Large intestine (tissue), 3 donors: ENCODE measurements around the gene CFAP65. TPM values are rescaled to one million over a fixed set of nuclear protein-coding genes. Genes with fewer than 3 reads are reported as not detected.

ENCODE experiments used
- DNase-seq, 2 donors: peaks; one replicate each; pipeline versions ENCODE4 v3.0.0 to v3.0.0-alpha.2; 2013
- H3K27ac ChIP-seq: one replicate; pipeline ENCODE4 v1.5.1; 2013; ENCODE audit warnings: low read length
- H3K27me3 ChIP-seq: 2 replicates; pipeline ENCODE4 v1.6.1; 2013; ENCODE audit warnings: low read length; ENCODE audit not compliant: control insufficient read depth, insufficient read depth
- H3K36me3 ChIP-seq: 2 replicates; pipeline ENCODE4 v1.6.1; 2013; ENCODE audit warnings: low read length; ENCODE audit not compliant: control insufficient read depth, insufficient read depth
- H3K4me1 ChIP-seq: one replicate; pipeline ENCODE4 v1.6.1; 2013; ENCODE audit warnings: low read length; ENCODE audit not compliant: control insufficient read depth, insufficient read depth
- H3K4me3 ChIP-seq: one replicate; pipeline ENCODE4 v1.5.1; 2013; ENCODE audit warnings: low read length
- H3K9me3 ChIP-seq: one replicate; pipeline ENCODE4 v1.6.1; 2013; ENCODE audit warnings: mild to moderate bottlenecking, low read depth, low read length, moderate library complexity; ENCODE audit not compliant: control insufficient read depth
- WGBS: methylation state at CpG from one replicate; pipeline ENCODE4 v1.1.5; 2013; ENCODE audit warnings: low lambda C conversion rate; ENCODE audit not compliant: insufficient coverage; 5-methylcytosine and 5-hydroxymethylcytosine counted together
- polyA plus RNA-seq: library from polyadenylated mRNA; unstranded; fragments of 120-200 nt; gene quantifications from one replicate; pipeline ENCODE4 v1.2.1, GENCODE V29; 2013

CFAP65 gene
- polyA plus RNA-seq, 1 donor = 3.4 TPM

DNA sequence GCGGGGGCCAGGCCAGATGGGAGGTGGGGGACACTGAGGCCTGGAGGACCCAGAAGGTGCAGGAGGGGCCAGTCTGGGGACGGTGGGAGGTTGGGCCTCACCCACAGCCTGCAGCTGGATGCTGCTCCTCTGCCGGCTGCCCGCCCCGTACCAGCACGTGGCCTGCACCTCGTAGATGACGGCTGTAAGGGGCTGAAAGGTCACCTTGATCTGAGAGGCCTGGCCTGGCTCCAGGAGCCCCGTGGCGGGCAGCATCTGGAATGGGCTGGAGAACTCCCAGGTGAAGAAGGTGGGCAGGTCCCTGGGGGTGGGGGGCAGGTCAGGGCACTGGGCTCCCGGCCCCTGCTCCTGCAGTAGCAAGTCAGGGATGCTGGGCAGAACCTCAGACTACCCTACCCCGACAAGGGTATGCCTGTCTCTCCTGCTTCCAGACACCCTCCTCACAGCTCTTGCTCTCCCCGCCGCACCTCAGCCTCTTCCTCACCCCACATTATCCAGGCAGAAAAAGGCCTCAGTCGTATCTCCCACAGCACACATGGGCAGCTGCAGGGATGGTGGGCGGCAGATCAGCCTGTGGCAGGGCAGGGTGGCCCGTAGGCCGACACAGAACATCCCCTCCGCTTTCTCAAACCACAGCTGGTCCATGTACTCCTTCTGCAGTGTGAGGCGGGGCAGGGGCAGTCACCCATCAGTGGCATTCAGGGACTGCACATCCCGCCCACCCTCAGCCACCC, 10.1 kb downstream of the CFAP65 start:
- H3K27me3 ChIP-seq = peaks cover 6% of the 10 kb centered on the region
- no peaks in the 10 kb centered on the region for H3K4me1 ChIP-seq
- DNase-seq = no peak
- WGBS = no CpG with 5 or more reads among the region's 21 CpGs
- no peak overlapping the region for H3K27ac ChIP-seq
- no peaks in the 10 kb centered on the region for H3K36me3 ChIP-seq
- H3K4me3 ChIP-seq = no peak overlapping the region
- no peaks in the 10 kb centered on the region for H3K9me3 ChIP-seq

DNA sequence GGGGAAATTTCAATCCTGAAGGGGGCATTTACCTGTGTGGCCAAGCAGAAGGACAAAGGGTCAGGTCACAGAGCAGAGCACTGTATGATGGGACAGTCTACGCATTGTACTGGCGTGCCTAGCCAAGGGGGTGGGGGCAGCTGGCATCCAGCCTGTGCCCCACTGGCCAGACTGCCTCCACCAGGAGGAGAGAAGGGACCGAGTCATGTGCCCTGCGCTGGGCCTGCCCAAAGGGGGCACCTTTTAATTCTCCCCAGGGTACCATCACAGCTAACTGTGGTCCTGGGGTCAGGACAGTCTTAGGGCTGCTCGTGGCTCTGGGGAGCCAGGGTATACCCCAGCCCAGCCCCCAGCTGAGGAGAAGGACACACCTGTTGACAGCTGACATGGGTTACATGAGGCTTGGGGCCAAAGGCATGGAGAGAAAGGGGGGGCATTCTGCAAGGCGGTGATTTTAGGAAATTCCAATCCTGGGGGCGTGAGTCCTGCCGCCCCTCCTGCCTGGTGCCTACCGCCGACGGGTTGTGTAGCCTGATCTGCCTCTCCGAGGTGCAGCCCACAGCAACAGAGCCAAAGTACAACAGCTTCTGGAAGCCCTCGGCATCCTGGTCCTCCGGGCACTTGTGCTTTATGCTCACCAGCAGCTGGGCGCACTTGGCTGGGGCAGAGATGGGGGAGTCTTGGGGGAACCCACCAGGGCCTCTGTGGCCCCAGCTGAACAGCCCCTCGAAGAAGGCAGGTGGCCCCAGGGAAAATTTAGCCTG, 11.0 kb downstream of the CFAP65 start:
- Histone ChIP-seq H3K27me3 (peaks cover 6% of the 10 kb centered on the region), H3K4me3 (no peak overlapping the region), H3K9me3 (no peaks in the 10 kb centered on the region), H3K4me1 (no peaks in the 10 kb centered on the region), H3K36me3 (no peaks in the 10 kb centered on the region), H3K27ac (no peak overlapping the region)
- no CpG with 5 or more reads among the region's 16 CpGs for WGBS
- DNase-seq = no peak

DNA sequence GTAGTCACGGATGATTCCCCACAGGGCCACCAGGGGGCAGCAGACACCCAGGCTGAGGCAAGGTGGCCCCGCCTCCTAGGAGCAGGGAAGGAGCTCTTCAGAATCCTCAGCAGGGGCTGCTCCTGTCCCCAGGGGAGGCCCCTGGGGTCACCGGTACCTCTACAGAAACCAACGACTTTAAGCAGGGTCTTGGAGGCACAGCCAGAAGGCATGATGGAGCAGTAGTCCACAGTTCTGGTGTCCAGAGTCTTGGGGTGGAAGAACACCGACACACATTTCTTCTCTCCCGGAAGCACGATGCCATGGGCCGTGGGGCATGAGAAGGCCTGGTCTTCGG, 11.5 kb downstream of the CFAP65 start:
- no peaks in the 10 kb centered on the region for H3K36me3 ChIP-seq
- H3K27me3 ChIP-seq = peaks cover 6% of the 10 kb centered on the region
- peak; percentile 58 to 76 for DNase-seq
- no peaks in the 10 kb centered on the region for H3K9me3 ChIP-seq
- H3K27ac ChIP-seq = no peak overlapping the region
- no peaks in the 10 kb centered on the region for H3K4me1 ChIP-seq
- no peak overlapping the region for H3K4me3 ChIP-seq
- no CpG with 5 or more reads among the region's 9 CpGs for WGBS

DNA sequence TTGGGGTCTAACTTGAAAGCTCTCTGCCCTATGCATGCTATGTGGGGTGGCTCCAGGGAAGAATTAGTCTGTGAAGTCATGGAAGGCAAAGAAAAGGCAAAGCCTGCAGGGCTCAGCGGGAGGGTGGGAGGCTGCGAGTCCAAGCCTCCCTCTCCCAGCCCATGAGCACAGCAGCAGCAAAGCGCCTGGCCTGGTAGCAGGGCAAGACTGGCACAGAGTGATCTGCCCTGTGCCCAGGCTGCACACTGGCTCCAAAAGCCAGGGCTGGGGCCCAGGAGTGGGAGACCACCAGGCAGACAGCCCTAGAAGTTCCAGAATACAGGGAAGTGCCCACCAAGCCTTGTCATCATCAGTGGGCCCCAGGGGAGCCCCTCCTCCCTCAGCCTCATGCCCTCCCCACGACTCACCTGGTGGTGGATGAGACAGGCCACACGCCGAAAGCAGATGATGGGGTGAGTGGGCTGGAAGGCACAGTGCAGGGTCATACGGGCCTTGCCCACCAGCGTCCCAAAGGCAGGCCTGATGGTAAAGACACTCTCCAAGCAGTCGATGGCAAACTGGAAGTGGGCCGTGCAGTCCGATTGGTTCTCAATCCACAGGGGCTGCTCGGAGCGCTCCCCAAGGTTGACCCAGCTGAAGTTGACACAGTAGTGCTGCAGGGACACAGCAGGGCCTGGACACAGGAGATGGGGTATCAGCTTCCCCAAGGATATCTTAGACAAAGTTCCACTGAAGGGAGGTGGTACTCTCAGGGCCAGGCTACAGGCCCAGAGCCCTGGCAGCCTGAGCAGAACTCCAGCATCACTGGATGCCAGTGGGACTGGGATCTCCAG, 12.1 kb downstream of the CFAP65 start:
- no peaks in the 10 kb centered on the region for H3K9me3 ChIP-seq
- peaks cover 6% of the 10 kb centered on the region for H3K27me3 ChIP-seq
- WGBS = no CpG with 5 or more reads among the region's 13 CpGs
- no peaks in the 10 kb centered on the region for H3K36me3 ChIP-seq
- no peaks in the 10 kb centered on the region for H3K4me1 ChIP-seq
- DNase-seq = no peak
- no peak overlapping the region for H3K27ac ChIP-seq
- no peak overlapping the region for H3K4me3 ChIP-seq

DNA sequence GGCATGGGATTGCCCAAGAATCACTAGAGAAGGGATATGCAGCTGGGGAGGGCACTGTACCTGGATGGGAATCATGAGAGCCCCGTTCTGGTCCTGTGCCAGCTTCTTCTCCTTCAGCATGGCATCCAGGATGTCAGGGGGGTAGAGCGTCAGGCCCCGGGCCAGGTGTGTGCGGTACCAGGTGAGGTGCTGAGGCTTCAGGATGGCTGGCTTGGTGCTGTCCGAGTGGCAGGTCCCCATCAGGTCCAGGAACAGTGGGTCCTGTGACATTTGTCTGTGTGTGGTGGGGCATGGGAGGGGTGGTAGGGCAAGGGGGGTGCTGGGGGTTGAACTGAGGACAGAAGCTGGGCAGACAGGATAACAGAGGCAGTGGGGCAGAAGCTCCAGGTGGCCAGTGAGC, 13.2 kb downstream of the CFAP65 start:
- Histone ChIP-seq H3K27me3 (peaks cover 6% of the 10 kb centered on the region), H3K4me1 (no peaks in the 10 kb centered on the region), H3K27ac (no peak overlapping the region), H3K4me3 (no peak overlapping the region), H3K36me3 (no peaks in the 10 kb centered on the region), H3K9me3 (no peaks in the 10 kb centered on the region)
- no CpG with 5 or more reads among the region's 5 CpGs for WGBS
- no peak for DNase-seq

DNA sequence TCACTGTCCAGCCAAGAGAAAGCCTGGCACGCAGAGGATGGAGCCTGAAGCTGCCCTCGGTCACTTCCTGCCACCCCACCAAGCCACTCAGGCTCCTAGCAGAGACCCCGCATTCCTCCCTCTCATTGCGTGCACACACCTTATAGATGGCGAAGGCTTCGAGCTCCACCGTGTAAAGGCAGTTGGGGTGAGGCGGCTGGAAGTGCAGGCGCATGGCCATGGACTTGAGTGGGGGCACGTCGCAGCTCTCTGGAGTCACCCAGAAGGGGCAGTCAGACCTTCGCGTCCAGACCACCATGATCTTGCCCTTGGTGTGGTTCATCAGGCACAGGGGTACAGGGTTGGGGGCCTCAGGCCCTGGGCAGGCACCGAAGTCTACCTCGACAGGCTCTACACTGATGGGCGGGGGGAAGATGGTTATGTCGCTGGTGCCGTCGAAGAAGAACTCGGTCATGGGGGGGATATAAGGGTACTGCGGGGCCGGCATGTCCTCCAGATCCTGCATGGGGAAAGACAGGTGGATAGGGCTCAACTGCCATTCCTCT, 13.7 kb downstream of the CFAP65 start:
- no CpG with 5 or more reads among the region's 22 CpGs for WGBS
- DNase-seq = no peak
- H3K27me3 ChIP-seq = peaks cover 6% of the 10 kb centered on the region

GRCh38 chr2:219026946-219027345, 14.4 kb downstream of the CFAP65 start:
- Histone ChIP-seq H3K4me3 (no peak overlapping the region), H3K9me3 (no peaks in the 10 kb centered on the region), H3K27me3 (no peaks in the 10 kb centered on the region), H3K27ac (no peak overlapping the region), H3K36me3 (no peaks in the 10 kb centered on the region), H3K4me1 (no peaks in the 10 kb centered on the region)
- WGBS = no CpG with 5 or more reads among the region's 7 CpGs
- DNase-seq = no peak

More for the DNA sequence above, 13.7 kb downstream of the CFAP65 start:
- Histone ChIP-seq H3K4me3 (no peak overlapping the region), H3K36me3 (no peaks in the 10 kb centered on the region), H3K27ac (no peak overlapping the region), H3K9me3 (no peaks in the 10 kb centered on the region), H3K4me1 (no peaks in the 10 kb centered on the region)

- H3K36me3 ChIP-seq = no peaks in the 10 kb centered on the region
Measured at GRCh38 chr2:219025637-219026585, 15.4 kb downstream of the CFAP65 start.

GRCh38 chr2:219024059-219024458, 17.3 kb downstream of the CFAP65 start:
- Histone ChIP-seq H3K4me1 (no peaks in the 10 kb centered on the region), H3K4me3 (no peak overlapping the region), H3K36me3 (no peaks in the 10 kb centered on the region), H3K9me3 (no peaks in the 10 kb centered on the region), H3K27ac (no peak overlapping the region), H3K27me3 (peaks cover 3% of the 10 kb centered on the region)
- DNase-seq = no peak
- WGBS = no CpG with 5 or more reads among the region's 11 CpGs

More at GRCh38 chr2:219025637-219026585, 15.4 kb downstream of the CFAP65 start:
- no CpG with 5 or more reads among the region's 18 CpGs for WGBS
- no peak overlapping the region for H3K4me3 ChIP-seq
- H3K27ac ChIP-seq = no peak overlapping the region
- H3K27me3 ChIP-seq = no peaks in the 10 kb centered on the region
- DNase-seq = no peak
- H3K9me3 ChIP-seq = no peaks in the 10 kb centered on the region
- H3K4me1 ChIP-seq = no peaks in the 10 kb centered on the region
